ENCODE results near the gene RMRP. TPM values are rescaled to one million over a fixed set of nuclear protein-coding genes. Genes with fewer than 3 reads are reported as not detected.
"Not testable (repeated sequence)": the region's sequence is repeated elsewhere in the genome, so short reads cannot be mapped to it uniquely, and the experiment has no call there.

RMRP gene
- total and polyA plus RNA-seq, 2 donors (not counting 1 experiment from before 2014, with no cell fraction given) = 7,890 TPM; not detected in 1

DNA sequence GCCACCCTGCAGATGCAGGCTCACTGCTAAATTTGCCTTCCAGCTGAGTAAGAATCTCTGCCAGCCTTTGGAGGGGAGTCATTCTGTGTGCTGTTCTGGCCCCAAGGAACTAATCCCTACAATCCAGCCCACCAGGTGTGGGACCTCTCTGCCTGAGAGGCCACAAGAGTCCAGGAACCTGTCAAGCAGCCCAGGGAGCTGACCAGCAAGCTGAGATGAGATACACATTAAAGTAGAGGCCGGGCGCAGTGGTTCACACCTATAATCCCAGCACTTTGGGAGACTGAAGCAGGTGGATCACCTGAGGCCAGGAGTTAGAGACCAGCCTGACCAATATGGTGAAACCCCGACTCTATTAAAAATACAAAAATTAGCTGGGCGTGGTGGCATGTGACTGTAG, 45.8 kb downstream of the RMRP start:
- ATAC-seq (ENCODE audit: low read depth); H3K9me3 ChIP-seq (ENCODE audit: control extremely low read depth in 1 of 3, control insufficient read depth in 2 of 3, insufficient read depth in 1 of 3, low read length in 2 of 3); DNase-seq; H3K4me3 ChIP-seq (ENCODE audit: control extremely low read depth in 1 of 5, extremely low read depth in 1 of 5, insufficient read depth in 1 of 5, low read depth in 2 of 5, low read length in 4 of 5); intact Hi-C loops (cut with micrococcal nuclease); H3K4me3 Mint-ChIP-seq; H3K9me3 Mint-ChIP-seq (ENCODE audit: insufficient read depth); H2AFZ ChIP-seq (ENCODE audit: insufficient read depth, low read depth, low read length, poor library complexity, severe bottlenecking); H3K9ac ChIP-seq (ENCODE audit: low read length); H3K27me3 ChIP-seq (replicated peaks in 1 of 4; ENCODE audit: control extremely low read depth in 1 of 4, control insufficient read depth in 3 of 4, insufficient read depth in 4 of 4, low read length in 3 of 4); H3K27me3 Mint-ChIP-seq: not testable (repeated sequence)
- Histone ChIP-seq H3K4me1 (ENCODE audit: control insufficient read depth in 2 of 2, insufficient read depth in 2 of 2, low read length in 2 of 2) (peaks cover 57 to 83% of the 10 kb centered on the region in 2 donors), H3K79me2 (ENCODE audit: control insufficient read depth, insufficient read depth, low read length) (peaks cover 48% of the 10 kb centered on the region), H3K4me2 (replicated peaks; ENCODE audit: low read depth, low read length, poor library complexity, severe bottlenecking) (peak overlapping the region; percentile 9), H3K36me3 (replicated peaks in 1 of 2; ENCODE audit: control extremely low read depth in 1 of 2, control insufficient read depth in 1 of 2, extremely low read depth in 1 of 2, insufficient read depth in 2 of 2, low read length in 1 of 2) (peaks cover 23 to 84% of the 10 kb centered on the region in 2 experiments), H4K20me1 (ENCODE audit: control insufficient read depth, insufficient read depth, low read length, poor library complexity, severe bottlenecking) (peaks cover 75% of the 10 kb centered on the region), H3K27ac (ENCODE audit: low read length in 2 of 2) (peak overlapping the region in 1 of 2 donors; percentile 45)
- POLR2A ChIA-PET = interaction anchor here (0.7 to 1.7 kb wide), 7 partner anchors 16 to 85 kb away, joined by 3 to 14 read pairs (median 5); no protein-coding TSS in a partner anchor
- Mint-ChIP-seq H3K4me1 (peaks cover 67% of the 10 kb centered on the region), H3K27ac (peak overlapping the region; percentile 77)
- WGBS (ENCODE audit: insufficient coverage) = 100% methylated on average over 2 of the region's 4 CpGs
- CTCF ChIA-PET = interaction anchor here (0.6 to 14.3 kb wide), 26 partner anchors 8 to 1656 kb away, joined by 3 to 357 read pairs (median 6); partner anchors contain the start of genes ARHGEF39, CCDC107, CREB3 and RMRP

DNA sequence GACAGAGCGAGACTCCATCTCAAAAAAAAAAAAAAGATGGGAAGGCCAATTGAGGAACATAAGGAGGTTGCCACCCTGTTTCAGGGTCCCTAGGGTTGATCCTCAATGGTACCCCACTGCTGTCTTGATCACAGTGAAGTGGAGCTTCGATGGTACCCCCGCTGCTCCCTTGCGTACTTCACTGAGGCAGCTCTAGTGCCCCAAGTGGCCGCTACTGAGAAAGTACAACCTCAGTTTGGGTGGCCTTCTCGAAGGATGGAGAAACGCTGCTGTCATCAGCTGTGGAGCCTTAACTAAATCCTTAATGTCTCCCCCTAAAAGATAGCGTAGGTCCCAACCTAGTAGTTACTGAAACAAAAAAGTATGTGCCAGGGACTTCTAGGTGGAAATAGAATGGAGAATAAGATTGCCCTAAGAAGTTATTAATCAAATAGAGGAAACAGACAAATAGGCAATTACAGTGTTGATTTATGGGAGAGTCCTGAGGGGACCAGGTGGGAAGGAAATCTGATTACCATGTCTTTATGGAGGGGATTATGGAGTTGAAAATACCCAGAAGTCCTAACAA, 46.5 kb downstream of the RMRP start:
- ATAC-seq (ENCODE audit: low read depth) (peak; percentile 90), DNase-seq (peak; percentile 72)
- intact Hi-C loops (cut with micrococcal nuclease) = no loop called here
- Histone ChIP-seq H4K20me1 (ENCODE audit: control insufficient read depth, insufficient read depth, low read length, poor library complexity, severe bottlenecking) (peaks cover 78% of the 10 kb centered on the region), H2AFZ (ENCODE audit: insufficient read depth, low read depth, low read length, poor library complexity, severe bottlenecking) (peak overlapping the region; percentile 24), H3K4me3 (ENCODE audit: control extremely low read depth in 1 of 5, extremely low read depth in 1 of 5, insufficient read depth in 1 of 5, low read depth in 2 of 5, low read length in 4 of 5) (no peak overlapping the region), H3K36me3 (replicated peaks in 1 of 2; ENCODE audit: control extremely low read depth in 1 of 2, control insufficient read depth in 1 of 2, extremely low read depth in 1 of 2, insufficient read depth in 2 of 2, low read length in 1 of 2) (peaks cover 26 to 84% of the 10 kb centered on the region in 2 experiments), H3K4me2 (replicated peaks; ENCODE audit: low read depth, low read length, poor library complexity, severe bottlenecking) (peak overlapping the region; percentile 9), H3K27ac (ENCODE audit: low read length in 2 of 2) (peak overlapping the region in 1 of 2 donors; percentile 45), H3K9me3 (ENCODE audit: control extremely low read depth in 1 of 3, control insufficient read depth in 2 of 3, insufficient read depth in 1 of 3, low read length in 2 of 3) (no peaks in the 10 kb centered on the region), H3K9ac (ENCODE audit: low read length) (no peak overlapping the region), H3K27me3 (replicated peaks in 1 of 4; ENCODE audit: control extremely low read depth in 1 of 4, control insufficient read depth in 3 of 4, insufficient read depth in 4 of 4, low read length in 3 of 4) (no peaks in the 10 kb centered on the region), H3K79me2 (ENCODE audit: control insufficient read depth, insufficient read depth, low read length) (peaks cover 46% of the 10 kb centered on the region), H3K4me1 (ENCODE audit: control insufficient read depth in 2 of 2, insufficient read depth in 2 of 2, low read length in 2 of 2) (peaks cover 59 to 85% of the 10 kb centered on the region in 2 donors)
- POLR2A ChIA-PET = interaction anchor here (0.7 to 1.5 kb wide), 7 partner anchors 9 to 107 kb away, joined by 3 to 14 read pairs (median 4); partner anchors contain the start of genes CCDC107 and RMRP
- Mint-ChIP-seq H3K4me3 (no peak overlapping the region), H3K9me3 (ENCODE audit: insufficient read depth) (no peaks in the 10 kb centered on the region), H3K4me1 (peaks cover 67% of the 10 kb centered on the region), H3K27ac (peak overlapping the region; percentile 77), H3K27me3 (no peaks in the 10 kb centered on the region)
- TF ChIP-seq, protein P1, sequence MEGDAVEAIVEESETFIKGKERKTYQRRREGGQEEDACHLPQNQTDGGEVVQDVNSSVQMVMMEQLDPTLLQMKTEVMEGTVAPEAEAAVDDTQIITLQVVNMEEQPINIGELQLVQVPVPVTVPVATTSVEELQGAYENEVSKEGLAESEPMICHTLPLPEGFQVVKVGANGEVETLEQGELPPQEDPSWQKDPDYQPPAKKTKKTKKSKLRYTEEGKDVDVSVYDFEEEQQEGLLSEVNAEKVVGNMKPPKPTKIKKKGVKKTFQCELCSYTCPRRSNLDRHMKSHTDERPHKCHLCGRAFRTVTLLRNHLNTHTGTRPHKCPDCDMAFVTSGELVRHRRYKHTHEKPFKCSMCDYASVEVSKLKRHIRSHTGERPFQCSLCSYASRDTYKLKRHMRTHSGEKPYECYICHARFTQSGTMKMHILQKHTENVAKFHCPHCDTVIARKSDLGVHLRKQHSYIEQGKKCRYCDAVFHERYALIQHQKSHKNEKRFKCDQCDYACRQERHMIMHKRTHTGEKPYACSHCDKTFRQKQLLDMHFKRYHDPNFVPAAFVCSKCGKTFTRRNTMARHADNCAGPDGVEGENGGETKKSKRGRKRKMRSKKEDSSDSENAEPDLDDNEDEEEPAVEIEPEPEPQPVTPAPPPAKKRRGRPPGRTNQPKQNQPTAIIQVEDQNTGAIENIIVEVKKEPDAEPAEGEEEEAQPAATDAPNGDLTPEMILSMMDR (IDR thresholded peaks at IDR 0.05) = peak; percentile 76
- TF ChIP-seq EZH2 (IDR thresholded peaks at IDR 0.05; ENCODE audit: borderline replicate concordance, insufficient read depth, low read depth, low read length, poor library complexity, severe bottlenecking) = no peak
- 100% methylated on average over 1 of the region's 8 CpGs for WGBS (ENCODE audit: insufficient coverage)
- CTCF ChIA-PET = interaction anchor here (0.6 to 14.3 kb wide), 34 partner anchors 9 to 1655 kb away, joined by 3 to 357 read pairs (median 4); partner anchors contain the start of genes ARHGEF39, CCDC107, CREB3 and GBA2

Measured in B cell (primary cell).